Nephron progenitor cell (in vitro differentiated cells): ENCODE measurements around the gene CA10.

Source experiments
- DNase-seq: peaks from one replicate; pipeline ENCODE4 v3.0.0; 2021
- H3K27ac Mint-ChIP-seq: 2 replicates; pipeline ENCODE4 v1.8.0; 2021; ENCODE audit warnings: mild to moderate bottlenecking, moderate library complexity, mixed read lengths
- H3K27me3 Mint-ChIP-seq: 2 replicates; pipeline ENCODE4 v1.8.0; 2021; ENCODE audit warnings: mild to moderate bottlenecking, low read depth, mixed read lengths; ENCODE audit not compliant: poor library complexity
- H3K36me3 Mint-ChIP-seq: 2 replicates; pipeline ENCODE4 v1.8.0; 2021; ENCODE audit warnings: low read depth, mixed read lengths
- H3K4me1 Mint-ChIP-seq: 2 replicates; pipeline ENCODE4 v1.8.0; 2021; ENCODE audit warnings: mixed read lengths
- H3K4me3 Mint-ChIP-seq: 2 replicates; pipeline ENCODE4 v1.8.0; 2021; ENCODE audit warnings: mild to moderate bottlenecking, moderate library complexity, mixed read lengths
- H3K9me3 Mint-ChIP-seq: 2 replicates; pipeline ENCODE4 v1.8.0; 2021; ENCODE audit warnings: mild to moderate bottlenecking, moderate library complexity, mixed read lengths
- TF ChIP-seq, protein P1 (sequence below): fragments of 200-600 bp; sonication (generic); IDR thresholded peaks from 2 replicates; pipeline ENCODE4 v1.5.0; 2021; ENCODE audit warnings: antibody characterized with exemption

CA10 gene

DNA sequence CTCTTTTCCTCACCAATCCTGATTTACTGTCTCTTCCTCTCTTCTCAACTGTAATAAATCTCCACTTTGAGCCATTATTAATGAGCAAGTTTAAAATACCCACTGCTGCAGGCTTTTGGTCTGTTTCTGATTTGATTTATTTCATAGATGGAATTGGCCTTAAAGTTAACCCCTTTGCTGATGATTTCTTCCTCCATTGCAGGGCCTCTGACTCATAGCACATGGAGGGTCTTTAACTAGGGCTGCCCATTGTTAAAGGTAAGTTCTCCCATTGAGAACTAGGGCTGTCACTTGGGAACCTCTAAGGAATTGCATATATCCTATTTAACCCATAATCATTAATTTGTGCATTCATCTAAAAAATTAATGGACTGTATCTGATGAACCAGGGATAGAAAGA is 221.2 kb downstream of the CA10 start:
- Mint-ChIP-seq H3K4me1 (no peaks in the 10 kb centered on the region), H3K27me3 (no peaks in the 10 kb centered on the region), H3K4me3 (no peak overlapping the region), H3K9me3 (no peaks in the 10 kb centered on the region), H3K27ac (no peak overlapping the region), H3K36me3 (no peaks in the 10 kb centered on the region)
- DNase-seq, result no peak
- TF ChIP-seq, protein P1, sequence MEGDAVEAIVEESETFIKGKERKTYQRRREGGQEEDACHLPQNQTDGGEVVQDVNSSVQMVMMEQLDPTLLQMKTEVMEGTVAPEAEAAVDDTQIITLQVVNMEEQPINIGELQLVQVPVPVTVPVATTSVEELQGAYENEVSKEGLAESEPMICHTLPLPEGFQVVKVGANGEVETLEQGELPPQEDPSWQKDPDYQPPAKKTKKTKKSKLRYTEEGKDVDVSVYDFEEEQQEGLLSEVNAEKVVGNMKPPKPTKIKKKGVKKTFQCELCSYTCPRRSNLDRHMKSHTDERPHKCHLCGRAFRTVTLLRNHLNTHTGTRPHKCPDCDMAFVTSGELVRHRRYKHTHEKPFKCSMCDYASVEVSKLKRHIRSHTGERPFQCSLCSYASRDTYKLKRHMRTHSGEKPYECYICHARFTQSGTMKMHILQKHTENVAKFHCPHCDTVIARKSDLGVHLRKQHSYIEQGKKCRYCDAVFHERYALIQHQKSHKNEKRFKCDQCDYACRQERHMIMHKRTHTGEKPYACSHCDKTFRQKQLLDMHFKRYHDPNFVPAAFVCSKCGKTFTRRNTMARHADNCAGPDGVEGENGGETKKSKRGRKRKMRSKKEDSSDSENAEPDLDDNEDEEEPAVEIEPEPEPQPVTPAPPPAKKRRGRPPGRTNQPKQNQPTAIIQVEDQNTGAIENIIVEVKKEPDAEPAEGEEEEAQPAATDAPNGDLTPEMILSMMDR, result no peak

- Mint-ChIP-seq H3K4me1 (no peaks in the 10 kb centered on the region), H3K36me3 (no peaks in the 10 kb centered on the region), H3K27me3 (no peaks in the 10 kb centered on the region), H3K9me3 (no peaks in the 10 kb centered on the region), H3K4me3 (no peak overlapping the region), H3K27ac (no peak overlapping the region)
- TF ChIP-seq, protein P1, result no peak
- no peak for DNase-seq
Observed at GRCh38 chr17:51935477-51935876, 223.0 kb downstream of the CA10 start.

DNA sequence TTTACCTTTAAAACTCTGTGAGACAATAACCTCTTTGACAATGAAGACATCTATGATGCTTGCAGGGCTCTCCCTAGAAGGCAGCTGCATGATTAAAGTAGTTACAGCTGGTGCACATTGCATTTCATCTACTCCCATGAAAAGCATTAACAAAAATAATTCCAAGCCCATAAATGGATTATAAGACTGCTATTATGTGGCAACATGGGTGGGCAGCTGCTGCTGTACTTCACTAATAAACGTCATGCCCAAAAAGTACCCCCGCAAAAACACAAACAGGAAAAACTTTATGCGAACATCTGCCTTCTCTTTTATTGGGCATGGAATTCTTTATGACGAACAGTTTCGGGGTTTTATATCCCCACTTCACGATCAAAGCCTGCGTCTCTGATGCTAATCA is 224.9 kb downstream of the CA10 start:
- no peak overlapping the region for H3K27ac Mint-ChIP-seq
- DNase-seq, result no peak
- no peaks in the 10 kb centered on the region for H3K4me1 Mint-ChIP-seq
- no peaks in the 10 kb centered on the region for H3K9me3 Mint-ChIP-seq
- H3K4me3 Mint-ChIP-seq, result no peak overlapping the region
- TF ChIP-seq, protein P1, result no peak
- H3K36me3 Mint-ChIP-seq, result no peaks in the 10 kb centered on the region
- H3K27me3 Mint-ChIP-seq, result no peaks in the 10 kb centered on the region

- no peaks in the 10 kb centered on the region for H3K36me3 Mint-ChIP-seq
- H3K9me3 Mint-ChIP-seq, result no peaks in the 10 kb centered on the region
- no peak overlapping the region for H3K4me3 Mint-ChIP-seq
- TF ChIP-seq, protein P1, result no peak
- peaks cover 3% of the 10 kb centered on the region for H3K27me3 Mint-ChIP-seq
- DNase-seq, result no peak
- H3K27ac Mint-ChIP-seq, result no peak overlapping the region
- H3K4me1 Mint-ChIP-seq, result no peaks in the 10 kb centered on the region
Observed at GRCh38 chr17:51926448-51926847, 232.1 kb downstream of the CA10 start.

DNA sequence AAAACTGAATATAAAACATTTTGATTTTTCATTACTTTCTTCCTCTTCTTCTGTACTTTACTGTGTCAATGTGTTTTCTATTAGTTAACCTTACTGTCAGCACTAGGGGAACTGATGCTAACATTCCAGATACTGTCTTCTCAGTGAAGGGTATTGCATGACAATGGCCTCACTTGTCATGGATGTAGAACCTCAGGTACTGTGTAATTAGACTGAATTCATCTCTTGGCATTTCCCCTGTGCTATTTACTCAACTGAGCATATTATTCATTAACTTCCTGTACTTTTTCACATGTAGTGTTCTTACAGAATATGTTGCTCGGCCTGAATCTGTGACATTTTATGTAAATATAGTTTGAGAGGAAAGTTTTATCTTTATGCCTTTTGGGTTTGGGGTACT is 237.0 kb downstream of the CA10 start:
- no peak overlapping the region for H3K4me3 Mint-ChIP-seq
- H3K36me3 Mint-ChIP-seq, result no peaks in the 10 kb centered on the region
- no peak overlapping the region for H3K27ac Mint-ChIP-seq
- no peaks in the 10 kb centered on the region for H3K4me1 Mint-ChIP-seq
- no peak for DNase-seq
- H3K27me3 Mint-ChIP-seq, result peaks cover 18% of the 10 kb centered on the region
- no peaks in the 10 kb centered on the region for H3K9me3 Mint-ChIP-seq
- TF ChIP-seq, protein P1, result no peak

DNA sequence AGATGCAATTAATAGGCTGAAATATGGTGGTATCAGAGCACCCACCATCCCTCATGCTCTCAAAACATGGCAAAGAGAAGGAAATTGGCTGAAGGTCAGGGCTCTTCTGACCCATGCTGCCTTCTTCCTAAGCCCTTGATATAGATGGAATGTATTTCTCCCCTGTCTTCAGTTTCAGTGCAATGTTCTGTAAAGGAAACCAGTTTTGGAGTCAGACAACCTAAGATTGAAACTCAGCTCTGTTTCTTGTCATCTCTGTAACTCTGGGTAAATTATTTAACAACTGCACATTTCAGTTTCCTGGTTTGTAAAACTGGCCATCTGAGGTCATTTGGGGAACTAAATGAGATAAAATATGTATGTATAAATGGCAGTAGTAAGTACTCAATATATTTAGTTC is 243.9 kb downstream of the CA10 start:
- H3K27me3 Mint-ChIP-seq, result peaks cover 15% of the 10 kb centered on the region
- no peaks in the 10 kb centered on the region for H3K36me3 Mint-ChIP-seq
- H3K4me3 Mint-ChIP-seq, result no peak overlapping the region
- H3K27ac Mint-ChIP-seq, result no peak overlapping the region
- DNase-seq, result no peak
- TF ChIP-seq, protein P1, result no peak
- no peaks in the 10 kb centered on the region for H3K9me3 Mint-ChIP-seq
- H3K4me1 Mint-ChIP-seq, result peaks cover 9% of the 10 kb centered on the region
